Mammary microvascular endothelial cell (primary cell): ENCODE measurements around the gene DNAI4. TPM values are rescaled to one million over a fixed set of nuclear protein-coding genes. Genes with fewer than 3 reads are reported as not detected.

Experiments
- total RNA-seq: library from RNA; depleted of rRNA; stranded (reverse); fragments of >200 nt; gene quantifications from 2 replicates; pipeline ENCODE4 v1.2.3, GENCODE V29; 2015

DNAI4 gene
- 0.20 and 1.3 TPM in 2 replicates for total RNA-seq

DNA sequence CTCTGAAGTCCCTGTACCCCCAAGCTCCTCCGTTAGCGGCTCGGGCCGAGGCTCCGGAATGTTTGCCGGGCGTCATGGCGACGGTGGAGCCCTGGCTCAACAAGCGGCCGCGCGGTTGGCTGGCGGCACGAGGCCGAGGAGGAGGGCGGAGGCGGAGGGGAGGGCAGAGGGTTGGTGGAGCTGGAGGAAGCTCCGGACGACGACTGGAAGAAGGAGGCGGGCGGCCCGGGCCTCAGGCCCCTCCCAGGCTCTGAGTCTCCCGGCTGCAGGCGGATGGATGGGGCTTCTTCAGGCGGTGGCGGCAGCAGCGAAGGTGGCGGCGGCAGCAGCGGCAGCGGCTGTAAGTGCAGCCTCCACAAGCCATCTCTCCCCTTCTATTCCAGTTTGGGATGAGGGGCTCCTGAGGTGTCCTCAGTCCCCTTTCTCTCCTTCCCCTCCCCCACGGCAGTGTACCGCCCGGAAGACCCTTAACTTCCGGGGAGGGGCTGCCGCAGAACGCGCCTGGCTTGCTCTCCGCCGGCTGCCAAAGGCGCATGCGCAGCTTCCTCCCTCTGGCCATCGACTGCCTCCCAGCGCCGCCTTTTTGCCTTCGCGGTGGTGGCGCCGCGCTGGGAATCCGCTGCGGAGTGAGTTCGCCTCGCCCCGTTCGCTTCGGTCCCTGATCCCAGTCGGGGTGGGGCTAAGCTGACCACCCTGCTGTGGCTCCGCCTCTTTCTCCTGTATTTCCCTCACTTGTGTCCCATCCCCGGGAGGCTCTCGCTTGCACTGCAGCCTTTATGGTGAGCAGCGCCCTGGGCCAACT, at the start of gene DNAI4, which contains the start of gene MIER1:
Gene DNAI4, minus strand, starts transcription at position 101 of the 802 bp plus-strand sequence. Its CDS starts 25 bp downstream, at position 76.
Gene MIER1, plus strand, starts transcription at position 235 of the 802 bp plus-strand sequence. Its CDS starts 39 bp downstream, at position 274.

Other genes starting within 250 kb of the DNAI4 start
- 0.84 and 1.4 TPM in 2 replicates for gene DYNLT5, start 172.4 kb downstream of the DNAI4 start, total RNA-seq
- gene INSL5, start 123.6 kb downstream of the DNAI4 start, total RNA-seq: not detected in 2 replicates
- gene MIER1, start 134 bp upstream of the DNAI4 start, total RNA-seq: 20.2 and 20.3 TPM in 2 replicates
- 3.3 and 4.3 TPM in 2 replicates for gene SLC35D1, start 129.3 kb upstream of the DNAI4 start, total RNA-seq
- gene C1orf141, start 210.1 kb upstream of the DNAI4 start, total RNA-seq: not detected in 2 replicates
- gene IL23R, start 241.6 kb upstream of the DNAI4 start, total RNA-seq: not detected in 2 replicates